AG04450 (cell line): ENCODE data around the gene NBAS. TPM values are rescaled to one million over a fixed set of nuclear protein-coding genes. Genes with fewer than 3 reads are reported as not detected.

Source experiments
- CTCF ChIA-PET: fragments of 300-600, 350-600 bp; formaldehyde crosslinking; extraction: SDS; loops from one replicate; lab custom pipeline; 2022; ENCODE audit warnings: antibody characterized with exemption, inconsistent platforms; lab: Charles Lee
- POLR2A ChIA-PET: fragments of 350-600 bp; formaldehyde crosslinking; extraction: SDS; loops from one replicate; lab custom pipeline; 2021; ENCODE audit warnings: antibody characterized with exemption, inconsistent platforms; lab: Yijun Ruan, JAX
- DNase-seq: peaks from one replicate; pipeline ENCODE4 v3.0.0-alpha.2; 2011; ENCODE audit warnings: low read depth, low spot score
- H3K27ac ChIP-seq: one replicate; pipeline ENCODE4 v1.5.1; 2012; ENCODE audit warnings: low read depth, low read length, control low read depth
- H3K27me3 ChIP-seq: one replicate; pipeline ENCODE4 v1.6.0; 2012; ENCODE audit warnings: low read length; ENCODE audit not compliant: control insufficient read depth, insufficient read depth
- H3K4me3 ChIP-seq: 2 replicates; pipeline ENCODE4 v1.5.1; 2011; ENCODE audit warnings: mild to moderate bottlenecking, low read depth, low read length, control low read depth
- H3K9me3 ChIP-seq: 2 replicates; pipeline ENCODE4 v1.5.1; 2012; ENCODE audit warnings: low read length; ENCODE audit not compliant: control insufficient read depth, insufficient read depth
- polyA plus RNA-seq: library from polyadenylated mRNA; depleted of rRNA; stranded (reverse); fragments of >200 nt; gene quantifications from 2 replicates; pipeline ENCODE4 v1.2.3, GENCODE V29; 2011
- TF ChIP-seq, protein P1 (sequence below): IDR thresholded peaks from 2 replicates; pipeline ENCODE4 v1.5.1; 2011; ENCODE audit warnings: low read depth, low read length, control low read depth, inconsistent platforms

NBAS gene
- polyA plus RNA-seq, 1 experiment, result 45.0 TPM

DNA sequence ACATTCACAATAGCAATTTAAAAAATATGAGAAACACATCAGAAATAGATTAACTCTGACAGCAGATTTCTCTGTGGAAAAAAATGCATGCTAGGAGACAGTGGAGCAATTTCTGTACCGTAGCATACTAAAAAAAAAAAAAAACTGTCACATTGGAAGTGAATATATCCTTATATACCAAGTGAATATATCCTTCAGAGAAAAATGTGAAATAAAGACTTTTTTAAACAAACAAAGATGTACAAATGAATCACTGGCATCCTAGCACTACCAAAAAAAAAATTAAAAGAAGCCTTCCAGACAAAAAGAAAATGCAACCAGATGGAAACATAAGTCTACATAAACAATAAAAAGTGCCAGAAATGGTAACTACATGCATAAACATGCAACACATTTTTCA lies 169.4 kb downstream of the NBAS start:
- DNase-seq, result no peak
- Histone ChIP-seq H3K27ac (no peak overlapping the region), H3K9me3 (no peaks in the 10 kb centered on the region), H3K27me3 (no peaks in the 10 kb centered on the region), H3K4me3 (no peak overlapping the region)
- ChIA-PET POLR2A (no interaction called here), CTCF (interaction anchor here (1.5 kb wide), 1 partner anchor 9 kb away, joined by 4 read pairs; no protein-coding TSS in a partner anchor)
- TF ChIP-seq, protein P1, sequence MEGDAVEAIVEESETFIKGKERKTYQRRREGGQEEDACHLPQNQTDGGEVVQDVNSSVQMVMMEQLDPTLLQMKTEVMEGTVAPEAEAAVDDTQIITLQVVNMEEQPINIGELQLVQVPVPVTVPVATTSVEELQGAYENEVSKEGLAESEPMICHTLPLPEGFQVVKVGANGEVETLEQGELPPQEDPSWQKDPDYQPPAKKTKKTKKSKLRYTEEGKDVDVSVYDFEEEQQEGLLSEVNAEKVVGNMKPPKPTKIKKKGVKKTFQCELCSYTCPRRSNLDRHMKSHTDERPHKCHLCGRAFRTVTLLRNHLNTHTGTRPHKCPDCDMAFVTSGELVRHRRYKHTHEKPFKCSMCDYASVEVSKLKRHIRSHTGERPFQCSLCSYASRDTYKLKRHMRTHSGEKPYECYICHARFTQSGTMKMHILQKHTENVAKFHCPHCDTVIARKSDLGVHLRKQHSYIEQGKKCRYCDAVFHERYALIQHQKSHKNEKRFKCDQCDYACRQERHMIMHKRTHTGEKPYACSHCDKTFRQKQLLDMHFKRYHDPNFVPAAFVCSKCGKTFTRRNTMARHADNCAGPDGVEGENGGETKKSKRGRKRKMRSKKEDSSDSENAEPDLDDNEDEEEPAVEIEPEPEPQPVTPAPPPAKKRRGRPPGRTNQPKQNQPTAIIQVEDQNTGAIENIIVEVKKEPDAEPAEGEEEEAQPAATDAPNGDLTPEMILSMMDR, result no peak

DNA sequence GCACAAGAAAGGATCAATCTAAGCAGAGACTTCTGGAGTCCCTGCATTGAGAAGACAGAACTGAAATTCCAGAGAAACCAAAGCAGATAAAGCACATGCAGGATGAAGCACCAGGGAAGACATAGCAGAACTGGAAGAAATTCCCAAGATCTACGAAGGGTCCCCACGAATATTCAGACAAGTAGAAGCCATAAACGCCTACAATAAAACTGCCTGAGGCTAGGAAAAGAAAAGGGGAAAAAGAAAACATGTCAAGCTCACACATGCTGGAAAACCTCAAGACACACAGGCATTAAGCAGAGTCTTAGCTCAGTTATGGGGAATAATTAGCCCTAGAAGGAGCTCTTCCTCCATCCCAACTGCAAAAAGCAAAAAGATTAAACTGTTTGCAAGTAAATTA lies 171.2 kb downstream of the NBAS start:
- TF ChIP-seq, protein P1, result no peak
- DNase-seq, result no peak
- POLR2A ChIA-PET, result no interaction called here
- Histone ChIP-seq H3K9me3 (no peaks in the 10 kb centered on the region), H3K27me3 (no peaks in the 10 kb centered on the region), H3K27ac (no peak overlapping the region), H3K4me3 (no peak overlapping the region)
- CTCF ChIA-PET, result no interaction called here

DNA sequence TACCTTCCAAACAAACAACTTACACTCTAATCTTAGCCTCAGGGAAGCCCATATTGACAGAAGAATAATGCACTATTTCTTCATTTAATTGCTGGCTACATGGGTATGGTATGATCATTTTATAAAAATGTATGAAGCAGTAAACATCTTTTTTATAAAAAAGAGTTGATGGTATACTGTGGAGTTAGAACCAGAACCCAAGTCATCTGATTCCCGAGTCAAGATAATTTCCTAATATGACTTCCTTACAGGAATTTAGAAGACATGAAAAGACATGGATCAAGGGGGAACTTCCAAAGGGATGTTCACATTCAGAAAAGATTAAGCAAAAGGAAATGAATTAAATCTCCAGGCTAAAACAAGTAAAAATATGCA lies 171.8 kb downstream of the NBAS start:
- Histone ChIP-seq H3K27ac (no peak overlapping the region), H3K4me3 (no peak overlapping the region), H3K9me3 (no peaks in the 10 kb centered on the region), H3K27me3 (no peaks in the 10 kb centered on the region)
- CTCF ChIA-PET, result no interaction called here
- POLR2A ChIA-PET, result no interaction called here
- no peak for DNase-seq
- TF ChIP-seq, protein P1, result no peak

DNA sequence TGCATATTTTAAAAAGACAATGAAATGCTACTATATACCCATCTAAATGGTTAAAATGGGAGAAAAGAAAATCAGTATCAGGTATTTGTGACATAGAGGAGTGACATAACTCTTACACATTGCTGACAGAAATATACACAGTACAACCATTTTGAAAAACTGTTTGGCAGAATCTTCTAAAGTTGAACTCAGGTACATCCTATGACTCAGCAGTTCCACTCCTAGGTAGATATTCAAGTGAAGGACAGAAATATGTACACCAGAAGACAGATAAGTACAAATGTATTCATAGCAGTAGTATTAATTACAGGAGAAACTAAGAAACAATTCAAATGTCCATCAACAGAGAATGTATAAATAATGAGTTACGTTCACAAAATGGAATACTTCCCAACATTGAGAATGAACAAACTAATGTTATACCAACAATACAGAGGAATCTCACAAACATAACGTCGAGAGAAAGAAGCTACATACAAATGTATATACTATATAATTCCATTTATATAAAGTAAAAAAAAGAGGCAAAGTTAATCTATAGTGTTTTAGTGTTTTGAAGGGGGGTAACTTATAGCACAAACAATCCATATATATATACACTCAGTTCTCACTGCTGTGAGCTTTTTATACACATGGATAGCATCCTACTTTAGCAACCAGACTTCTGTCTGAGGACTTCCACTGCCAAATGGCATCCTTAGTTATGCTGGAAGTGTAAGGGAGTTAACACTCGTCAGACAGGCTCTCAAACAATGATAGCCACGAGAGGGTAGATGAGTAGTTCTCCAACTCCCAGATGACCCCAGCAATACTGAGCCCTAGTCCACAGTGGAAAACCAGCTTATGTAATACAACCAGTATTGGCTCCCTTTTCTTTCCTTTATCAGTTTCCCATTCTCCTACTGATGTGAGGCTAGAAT lies 172.5 kb downstream of the NBAS start:
- ChIA-PET CTCF (no interaction called here), POLR2A (no interaction called here)
- DNase-seq, result no peak

DNA sequence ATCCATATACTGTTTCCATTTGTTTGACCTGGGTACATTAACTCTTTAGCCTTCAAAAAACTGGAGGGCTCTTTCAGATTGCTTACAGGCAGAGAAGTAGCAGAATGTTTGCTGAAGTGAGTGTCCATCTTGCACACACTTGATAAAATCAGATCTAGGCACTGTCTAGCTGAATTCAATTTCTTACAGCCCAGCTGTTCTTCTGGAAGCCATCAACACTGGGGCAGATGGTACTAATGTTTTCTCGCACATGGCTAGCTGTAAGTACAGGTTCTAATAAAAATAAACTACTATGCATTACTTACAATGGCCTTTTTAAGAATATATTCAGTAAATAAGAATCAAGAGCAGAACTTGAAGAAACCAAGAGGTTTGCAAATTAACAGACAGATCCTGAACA lies 175.9 kb downstream of the NBAS start:
- Histone ChIP-seq H3K27me3 (no peaks in the 10 kb centered on the region), H3K9me3 (no peaks in the 10 kb centered on the region), H3K4me3 (no peak overlapping the region), H3K27ac (no peak overlapping the region)
- DNase-seq, result no peak
- ChIA-PET CTCF (interaction anchor here (0.7 kb wide), 1 partner anchor 204 kb away, joined by 3 read pairs; no protein-coding TSS in a partner anchor), POLR2A (no interaction called here)
- TF ChIP-seq, protein P1, result no peak

More for the DNA sequence above, 172.5 kb downstream of the NBAS start:
- H3K27ac ChIP-seq, result no peak overlapping the region
- TF ChIP-seq, protein P1, result no peak
- H3K9me3 ChIP-seq, result no peaks in the 10 kb centered on the region
- H3K4me3 ChIP-seq, result no peak overlapping the region
- H3K27me3 ChIP-seq, result no peaks in the 10 kb centered on the region
